Measurements from ENCODE around the gene DLG5.

Gene DLG5, protein sequence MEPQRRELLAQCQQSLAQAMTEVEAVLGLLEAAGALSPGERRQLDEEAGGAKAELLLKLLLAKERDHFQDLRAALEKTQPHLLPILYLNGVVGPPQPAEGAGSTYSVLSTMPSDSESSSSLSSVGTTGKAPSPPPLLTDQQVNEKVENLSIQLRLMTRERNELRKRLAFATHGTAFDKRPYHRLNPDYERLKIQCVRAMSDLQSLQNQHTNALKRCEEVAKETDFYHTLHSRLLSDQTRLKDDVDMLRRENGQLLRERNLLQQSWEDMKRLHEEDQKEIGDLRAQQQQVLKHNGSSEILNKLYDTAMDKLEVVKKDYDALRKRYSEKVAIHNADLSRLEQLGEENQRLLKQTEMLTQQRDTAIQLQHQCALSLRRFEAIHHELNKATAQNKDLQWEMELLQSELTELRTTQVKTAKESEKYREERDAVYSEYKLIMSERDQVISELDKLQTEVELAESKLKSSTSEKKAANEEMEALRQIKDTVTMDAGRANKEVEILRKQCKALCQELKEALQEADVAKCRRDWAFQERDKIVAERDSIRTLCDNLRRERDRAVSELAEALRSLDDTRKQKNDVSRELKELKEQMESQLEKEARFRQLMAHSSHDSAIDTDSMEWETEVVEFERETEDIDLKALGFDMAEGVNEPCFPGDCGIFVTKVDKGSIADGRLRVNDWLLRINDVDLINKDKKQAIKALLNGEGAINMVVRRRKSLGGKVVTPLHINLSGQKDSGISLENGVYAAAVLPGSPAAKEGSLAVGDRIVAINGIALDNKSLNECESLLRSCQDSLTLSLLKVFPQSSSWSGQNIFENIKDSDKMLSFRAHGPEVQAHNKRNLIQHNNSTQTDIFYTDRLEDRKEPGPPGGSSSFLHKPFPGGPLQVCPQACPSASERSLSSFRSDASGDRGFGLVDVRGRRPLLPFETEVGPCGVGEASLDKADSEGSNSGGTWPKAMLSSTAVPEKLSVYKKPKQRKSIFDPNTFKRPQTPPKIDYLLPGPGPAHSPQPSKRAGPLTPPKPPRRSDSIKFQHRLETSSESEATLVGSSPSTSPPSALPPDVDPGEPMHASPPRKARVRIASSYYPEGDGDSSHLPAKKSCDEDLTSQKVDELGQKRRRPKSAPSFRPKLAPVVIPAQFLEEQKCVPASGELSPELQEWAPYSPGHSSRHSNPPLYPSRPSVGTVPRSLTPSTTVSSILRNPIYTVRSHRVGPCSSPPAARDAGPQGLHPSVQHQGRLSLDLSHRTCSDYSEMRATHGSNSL (N-terminal part only)

DNA sequence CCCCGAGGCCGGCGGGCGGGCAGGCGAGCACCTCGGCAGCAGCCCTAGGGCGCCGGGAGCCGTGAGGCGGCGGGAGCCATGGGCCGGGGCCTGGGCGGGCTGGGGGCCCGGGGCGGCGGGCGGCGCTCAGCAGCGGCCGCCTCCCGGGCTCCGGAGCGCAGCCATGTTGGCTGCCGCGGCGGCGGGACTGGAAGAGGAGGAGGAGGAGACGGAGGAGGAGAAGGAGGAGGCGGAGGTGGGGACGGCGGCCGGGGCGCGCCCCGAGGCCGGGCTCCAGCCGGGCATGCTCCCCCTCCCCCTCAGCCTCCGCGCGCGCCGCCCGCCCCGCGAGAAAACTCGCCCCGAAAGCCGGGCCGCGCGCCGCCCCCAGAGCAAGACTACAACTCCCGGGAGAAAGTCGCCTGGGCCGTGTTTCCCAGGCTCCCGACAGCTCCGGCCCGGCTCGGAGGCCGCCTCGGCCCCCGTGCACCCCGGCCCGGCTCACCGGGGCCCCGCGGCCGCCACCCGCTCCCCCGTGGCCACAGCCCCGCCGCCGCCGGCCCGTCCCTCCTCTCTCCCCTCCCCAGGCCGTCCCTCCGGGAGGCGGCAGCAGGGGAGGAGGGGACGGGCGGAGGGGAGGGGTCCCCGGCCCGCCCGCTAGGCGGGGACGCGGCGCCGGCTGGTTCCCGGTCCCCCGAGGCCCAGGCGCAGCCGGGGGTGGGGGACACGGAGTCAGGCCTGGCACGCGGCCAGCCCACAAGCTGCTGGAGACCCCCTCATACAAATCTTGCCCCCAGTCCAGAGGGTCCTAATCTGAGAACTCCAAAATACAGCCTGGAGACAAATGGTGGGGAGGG is at the start of gene DLG5:
Gene DLG5, minus strand, starts transcription at position 190 of the 836 bp plus-strand sequence. CDS start 235 bp downstream, outside the sequence.
- no peak for DNase-seq

DNA sequence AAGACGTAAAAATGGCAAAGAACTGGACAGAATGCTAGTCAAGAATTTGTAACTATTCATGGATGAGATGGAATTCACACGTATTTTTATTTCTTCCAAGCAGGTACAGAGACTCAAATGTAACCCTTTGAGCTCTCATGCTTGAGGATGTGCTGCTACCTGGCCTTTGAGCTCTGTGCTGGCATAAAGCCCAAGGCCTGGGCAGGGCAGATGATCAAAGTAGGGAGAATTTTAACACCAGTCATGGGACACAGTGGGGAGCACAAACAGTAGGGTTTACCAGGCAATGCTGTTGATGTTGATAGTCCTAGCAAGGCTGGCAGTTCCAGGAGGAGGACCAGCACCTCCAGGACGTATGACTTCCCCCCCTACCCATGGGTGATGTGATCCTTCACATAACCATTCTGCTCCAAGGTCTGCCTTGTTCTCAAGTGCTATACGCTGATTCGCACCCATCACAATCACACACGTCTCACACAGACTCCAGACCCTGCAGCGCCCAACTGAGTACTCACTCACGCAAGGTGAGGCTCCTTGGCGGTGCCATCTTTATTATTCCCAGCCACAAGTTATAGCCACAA is 48.6 kb upstream of the DLG5 start:
- no peak for DNase-seq

DNA sequence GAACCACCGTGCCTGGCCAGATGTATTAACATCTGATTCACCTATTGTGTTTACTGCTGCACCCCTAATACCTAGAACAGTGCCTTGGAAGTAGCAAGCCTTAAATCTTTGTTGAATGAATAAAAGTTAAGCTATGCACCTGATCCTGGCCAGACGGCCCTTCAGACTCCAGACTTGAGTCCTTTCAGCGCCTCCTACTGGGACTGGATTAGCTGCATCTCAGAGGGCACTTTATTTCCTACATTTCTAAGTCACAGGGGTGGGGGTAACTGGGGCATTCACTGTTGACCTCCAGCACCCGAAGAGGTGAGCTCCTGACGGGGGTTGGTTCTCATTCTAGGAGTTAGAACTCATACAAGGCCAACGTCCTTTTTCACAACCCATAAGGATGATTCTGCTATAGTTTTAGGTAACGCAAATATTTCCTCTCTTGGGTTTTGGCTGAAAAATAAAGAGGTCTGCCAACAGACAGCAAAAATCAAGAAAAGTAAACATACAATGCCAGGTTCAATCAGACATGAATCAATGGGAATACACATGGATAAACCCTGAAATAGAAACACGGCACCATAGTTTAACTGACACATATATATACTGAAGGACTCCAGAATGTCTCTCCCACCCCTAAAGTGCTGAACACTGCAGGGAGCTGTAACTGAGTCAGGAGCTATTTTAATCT is 48.0 kb upstream of the DLG5 start:
- DNase-seq, result no peak

DNA sequence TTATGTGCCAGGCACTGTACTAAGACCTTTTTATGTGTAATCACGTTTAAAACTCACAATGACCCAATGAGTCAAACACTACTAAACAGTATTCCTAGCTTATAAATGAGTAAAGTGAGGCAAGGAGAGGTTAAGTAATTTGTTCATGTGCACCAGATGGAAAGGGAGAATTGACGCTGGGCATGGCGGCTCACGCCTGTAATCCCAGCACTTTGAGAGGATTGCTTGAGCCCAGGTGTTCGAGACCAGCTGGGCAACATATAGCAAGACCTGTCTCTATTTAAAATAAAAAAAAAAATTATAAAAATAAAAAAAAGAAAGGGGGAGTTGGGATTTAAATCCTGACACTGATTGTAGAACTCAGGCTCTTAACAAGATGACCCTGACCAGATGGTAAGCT is 46.7 kb upstream of the DLG5 start:
- no peak for DNase-seq

DNA sequence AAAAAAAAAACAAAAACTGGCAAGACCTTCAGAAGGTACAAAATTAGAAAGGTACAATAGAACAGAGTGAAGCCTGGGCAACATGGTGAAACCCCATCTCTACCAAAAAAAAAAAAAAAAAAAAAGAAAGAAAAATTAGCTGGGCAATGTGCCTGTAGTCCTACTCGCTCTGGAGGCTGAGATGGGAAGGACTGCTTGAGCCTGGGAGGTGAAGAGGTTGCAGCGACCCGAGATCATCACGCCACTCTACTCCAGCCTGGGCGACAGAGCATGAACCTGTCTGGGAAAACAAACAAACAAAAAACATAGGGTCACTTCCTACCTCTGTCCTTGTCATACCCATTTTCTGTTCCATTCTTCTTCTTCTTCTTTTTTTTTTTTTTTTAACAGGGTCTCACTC is 45.6 kb upstream of the DLG5 start:
- no peak for DNase-seq

DNA sequence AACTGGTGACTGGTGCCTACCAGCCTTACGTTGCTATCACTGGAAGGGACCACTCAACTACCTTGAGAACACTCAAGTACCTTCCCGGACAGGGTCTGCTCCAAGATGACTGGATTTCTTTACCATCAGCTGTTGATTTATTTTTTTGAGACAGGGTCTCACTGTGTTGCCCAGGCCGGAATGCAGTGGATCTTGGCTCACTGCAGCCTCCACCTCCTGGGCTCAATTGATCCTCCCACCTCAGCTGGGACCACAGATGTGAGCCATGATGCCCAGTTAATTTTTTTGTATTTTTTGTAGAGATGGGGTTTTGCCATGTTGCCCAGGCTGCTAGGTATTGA is 45.2 kb upstream of the DLG5 start:
- DNase-seq, result no peak

DNA sequence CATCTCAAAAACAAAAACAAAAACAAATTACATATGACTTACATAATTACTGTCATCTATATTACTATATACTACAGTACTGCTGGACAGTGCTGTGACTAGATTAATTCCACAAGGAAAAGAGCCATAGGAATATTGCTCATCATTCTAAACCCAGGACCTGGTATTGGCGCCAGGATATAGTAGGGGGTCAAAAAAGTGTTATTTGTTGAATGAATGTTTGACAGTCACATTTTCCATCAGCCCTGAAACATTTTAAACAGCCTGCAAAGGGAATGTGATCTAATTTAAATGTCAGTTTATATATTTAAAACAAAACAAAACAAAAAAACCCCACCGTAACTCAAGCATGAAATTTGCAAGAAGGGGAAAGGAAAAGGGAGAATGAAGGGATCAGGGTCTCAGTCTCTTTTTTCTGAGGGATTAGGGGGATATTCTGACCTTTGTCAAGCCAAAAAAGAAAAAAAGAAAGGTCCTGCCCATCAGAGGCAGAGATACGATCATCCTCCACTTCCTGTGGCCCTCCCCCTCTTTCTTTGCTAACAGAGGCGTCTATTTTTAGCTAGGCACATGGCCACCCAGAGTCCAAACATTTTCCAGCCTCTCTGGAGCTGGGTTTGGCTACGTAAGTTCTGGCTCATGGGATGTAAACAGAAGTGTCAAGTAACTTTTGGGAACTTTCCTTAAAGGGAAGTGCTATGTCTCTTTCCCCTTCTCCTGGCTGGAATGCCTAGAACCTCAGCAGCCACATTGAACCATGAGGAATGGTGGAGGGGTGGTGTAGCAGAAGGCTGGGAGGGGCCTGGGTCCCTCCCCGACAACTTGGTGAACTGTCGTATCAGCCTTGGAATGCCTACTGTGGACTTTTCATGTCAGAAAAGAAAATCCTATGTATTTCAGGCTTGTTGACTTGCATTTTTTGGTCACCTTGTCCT is 44.6 kb upstream of the DLG5 start:
- DNase-seq, result no peak

DNA sequence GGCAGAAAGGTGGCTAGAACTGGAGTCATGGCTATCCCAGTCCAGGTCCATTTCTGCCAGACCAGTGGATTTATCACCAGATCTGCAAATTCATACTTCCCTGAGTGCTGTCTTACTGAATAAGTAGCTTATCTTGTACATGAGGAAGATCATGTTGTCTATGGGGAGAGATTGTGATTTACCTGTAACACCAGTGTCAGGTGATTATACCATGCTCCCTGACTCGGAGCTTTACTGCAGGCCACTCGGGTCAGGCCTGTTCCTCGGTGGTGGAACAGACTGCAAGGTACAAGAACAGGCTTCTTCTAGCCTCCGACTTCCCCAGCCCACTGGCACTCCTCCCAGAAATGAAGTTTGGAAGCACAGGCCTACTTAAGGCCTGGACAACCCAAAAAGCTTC is 42.6 kb upstream of the DLG5 start:
- no peak for DNase-seq

DNA sequence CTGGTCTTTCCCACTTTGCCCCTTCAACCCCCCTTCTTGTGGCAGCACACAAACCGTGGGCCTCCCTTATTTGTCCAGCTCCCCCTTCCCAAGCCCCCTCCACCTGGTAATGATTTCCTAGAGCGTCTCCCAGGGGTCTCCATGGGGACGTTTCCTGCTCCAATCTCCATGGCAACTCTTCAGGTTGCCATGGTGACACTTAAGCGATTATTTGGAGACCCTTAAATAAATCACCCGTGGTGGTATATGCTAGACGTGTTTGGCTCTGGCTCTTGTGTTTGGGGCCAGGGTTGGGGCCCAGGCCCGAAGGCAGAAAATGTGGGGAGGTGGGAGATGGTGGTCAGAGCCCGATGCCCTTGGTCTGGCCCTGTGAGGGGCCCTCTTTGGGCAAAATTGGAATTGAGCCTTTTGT is 41.1 kb upstream of the DLG5 start:
- DNase-seq, result no peak

DNA sequence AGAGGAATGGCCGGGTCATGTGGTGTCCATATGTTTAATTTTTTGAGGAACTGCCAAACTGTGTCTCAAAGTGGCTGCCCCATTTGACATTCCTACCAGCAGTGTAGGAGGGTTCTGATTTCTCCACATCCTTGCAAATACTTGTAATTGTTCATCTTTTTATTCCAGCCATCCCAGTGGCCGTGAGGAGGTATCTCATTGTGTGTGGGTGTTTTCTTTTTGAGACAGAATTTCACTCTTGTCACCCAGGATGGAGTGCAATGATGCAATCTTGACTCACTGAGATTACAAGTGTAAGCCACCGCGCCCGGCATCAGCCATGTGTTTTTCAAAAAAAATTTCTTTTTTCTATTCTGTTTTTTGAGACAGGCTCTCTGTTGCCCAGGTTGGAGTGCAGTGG is 38.7 kb upstream of the DLG5 start:
- peak; percentile 42 for DNase-seq

DNA sequence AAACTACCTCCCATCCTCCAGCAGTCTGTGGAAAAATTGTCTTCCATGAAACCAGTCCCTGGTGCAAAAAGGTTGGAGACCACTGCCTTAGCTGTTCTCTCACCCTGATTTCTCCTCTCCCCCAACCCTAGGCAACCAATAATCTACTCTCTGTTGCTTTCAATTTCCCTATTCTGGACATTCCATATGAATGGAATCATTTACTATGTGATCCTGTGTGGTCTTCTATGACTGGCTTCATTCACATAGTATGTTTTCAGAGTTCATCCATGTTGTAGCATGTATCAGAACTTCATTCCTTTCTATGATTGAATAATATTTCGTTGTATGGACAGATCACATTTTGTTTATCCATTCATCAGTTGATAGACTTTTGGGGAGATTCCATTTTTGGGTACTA is 38.3 kb upstream of the DLG5 start:
- DNase-seq, result no peak

DNA sequence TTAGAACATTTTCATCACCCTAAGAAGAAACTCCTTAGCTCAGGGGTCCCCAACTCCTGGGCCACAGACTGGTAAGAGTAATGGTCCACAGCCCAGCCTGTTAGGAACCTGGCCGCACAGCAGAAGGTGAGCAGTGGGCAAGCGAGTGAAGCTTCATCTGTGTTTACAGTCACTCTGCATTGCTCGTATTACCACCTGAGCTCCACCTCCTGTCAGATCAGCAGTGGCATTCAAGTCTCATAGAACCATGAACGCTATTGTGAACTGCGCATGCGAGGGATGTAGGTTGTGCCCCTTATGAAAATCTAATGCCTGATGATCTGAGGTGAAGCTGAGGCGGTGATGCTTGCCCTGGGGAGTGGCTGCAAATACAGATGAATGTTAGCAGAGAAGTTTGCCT is 37.3 kb upstream of the DLG5 start:
- no peak for DNase-seq

DNA sequence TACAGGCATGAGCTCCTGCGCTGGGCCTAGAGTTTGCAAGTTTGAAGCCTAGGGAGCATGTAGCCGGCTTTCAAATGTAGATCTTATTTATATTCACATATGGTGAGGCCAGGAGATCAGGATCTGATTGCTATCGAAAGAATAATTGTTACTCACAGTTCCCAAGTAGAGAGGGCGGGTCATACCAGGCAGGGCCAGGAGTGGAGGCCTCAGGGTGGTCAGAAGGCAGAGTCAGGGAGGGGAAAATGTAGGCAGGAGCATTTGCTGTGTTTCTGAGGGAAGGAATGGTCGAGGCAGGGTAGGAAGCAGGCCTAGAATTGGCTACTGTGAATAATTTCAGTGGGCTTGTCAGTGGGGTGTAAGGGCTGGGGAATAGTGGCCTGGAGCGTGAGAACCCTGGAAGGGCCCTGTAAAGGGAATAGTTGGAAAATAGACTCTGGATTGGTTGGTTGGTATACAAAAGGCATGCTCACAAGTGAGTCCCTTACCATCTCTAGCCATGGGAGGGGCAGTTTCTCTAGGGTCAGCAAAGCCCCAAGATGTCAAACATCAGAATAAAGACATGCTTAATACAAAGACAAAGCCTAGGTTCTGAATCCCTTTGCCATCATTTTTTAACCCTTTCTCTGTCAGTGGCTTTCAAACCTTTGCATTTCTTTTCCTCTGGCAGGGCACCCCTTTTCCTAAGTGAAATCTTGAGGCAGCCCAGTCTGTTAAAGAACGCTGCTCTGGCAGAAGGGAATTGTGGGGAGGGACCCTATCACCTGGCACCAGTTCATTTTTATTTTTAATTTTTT is 36.0 kb upstream of the DLG5 start:
- no peak for DNase-seq

DNA sequence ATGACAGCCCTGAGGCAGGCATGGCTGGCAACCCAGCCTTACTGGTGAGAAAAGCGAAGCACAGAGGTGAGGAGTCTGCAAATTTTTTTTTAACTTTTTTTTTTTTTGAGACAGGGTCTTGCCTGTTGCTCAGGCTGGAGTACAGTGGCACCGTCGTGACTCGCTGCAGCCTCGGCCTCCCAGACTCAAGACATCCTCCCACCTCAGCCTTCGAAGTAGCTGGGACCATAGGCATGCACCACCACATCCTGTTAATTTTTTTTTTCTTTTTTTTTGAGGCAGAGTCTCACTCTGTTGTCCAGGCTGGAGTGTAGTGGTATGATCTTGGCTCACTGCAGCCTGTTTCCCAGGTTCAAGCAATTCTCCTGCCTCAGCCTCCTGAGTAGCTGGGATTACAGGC is 35.1 kb upstream of the DLG5 start:
- no peak for DNase-seq

DNA sequence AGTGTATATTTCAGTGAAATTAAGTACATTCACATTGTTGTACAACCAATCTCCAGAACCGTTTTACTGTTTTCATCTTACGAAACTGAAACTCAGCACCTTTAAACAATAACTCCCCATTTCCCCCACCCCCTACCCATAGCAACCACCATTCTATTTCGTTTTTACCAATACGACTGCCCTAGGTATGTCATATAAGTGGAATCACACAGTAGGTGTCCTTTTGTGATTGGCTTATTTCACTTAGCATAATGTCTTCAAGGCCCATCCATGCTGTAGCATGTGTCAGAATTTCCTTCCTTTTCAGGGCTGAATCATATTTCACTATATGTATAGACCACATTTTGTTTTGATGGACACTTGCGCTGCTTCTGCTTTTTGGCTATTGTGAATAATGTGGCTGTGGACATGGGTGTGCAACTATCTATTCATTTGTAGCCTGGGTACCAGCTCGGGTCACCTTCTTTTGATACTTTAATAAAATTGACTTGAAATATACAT is 34.3 kb upstream of the DLG5 start:
- DNase-seq, result no peak

DNA sequence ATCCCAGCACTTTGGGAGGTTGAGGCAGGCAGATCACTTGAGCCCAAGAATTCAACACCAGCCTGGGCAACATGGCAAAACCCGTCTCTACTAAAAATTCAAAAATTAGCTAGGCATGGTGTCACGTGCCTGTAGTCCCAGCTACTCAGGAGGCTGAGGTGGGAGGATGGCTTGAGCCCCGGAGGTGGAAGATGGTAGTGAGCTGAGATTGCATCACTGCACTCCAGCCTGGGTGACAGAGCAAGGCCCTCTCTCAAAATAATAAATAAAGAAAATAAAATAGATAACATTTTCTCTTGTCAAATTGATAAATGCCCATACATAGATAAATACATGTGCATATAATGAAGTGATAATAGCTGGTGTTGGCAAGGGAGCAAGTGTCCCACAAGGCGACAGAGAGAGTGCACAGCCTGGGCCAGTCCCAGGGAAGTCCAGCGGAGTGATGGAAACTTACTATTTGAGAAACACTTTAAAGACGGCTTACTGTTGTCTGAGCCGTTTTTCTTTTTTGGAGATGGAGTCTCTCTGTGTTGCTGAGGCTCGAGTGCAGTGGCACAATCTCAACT is 33.4 kb upstream of the DLG5 start:
- DNase-seq, result no peak

DNA sequence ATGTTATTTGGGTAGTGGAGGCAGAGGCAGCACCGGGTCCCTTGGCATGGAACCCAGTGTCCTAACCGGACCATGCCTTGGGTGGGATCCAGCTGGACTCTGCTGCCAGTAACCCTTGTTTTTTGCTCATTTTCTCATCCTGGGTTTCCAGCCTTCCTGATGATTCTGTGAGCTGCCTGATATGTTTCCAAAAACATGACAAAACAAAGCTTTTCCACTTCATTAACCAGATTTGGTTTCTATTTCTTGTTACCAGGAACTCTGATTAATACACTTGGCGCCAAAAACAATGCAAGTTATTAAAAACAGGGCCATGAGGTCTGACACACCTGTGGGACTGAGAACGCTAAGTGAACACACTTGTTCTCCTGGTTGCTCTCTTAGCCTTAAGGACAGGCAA is 32.8 kb upstream of the DLG5 start:
- no peak for DNase-seq

DNA sequence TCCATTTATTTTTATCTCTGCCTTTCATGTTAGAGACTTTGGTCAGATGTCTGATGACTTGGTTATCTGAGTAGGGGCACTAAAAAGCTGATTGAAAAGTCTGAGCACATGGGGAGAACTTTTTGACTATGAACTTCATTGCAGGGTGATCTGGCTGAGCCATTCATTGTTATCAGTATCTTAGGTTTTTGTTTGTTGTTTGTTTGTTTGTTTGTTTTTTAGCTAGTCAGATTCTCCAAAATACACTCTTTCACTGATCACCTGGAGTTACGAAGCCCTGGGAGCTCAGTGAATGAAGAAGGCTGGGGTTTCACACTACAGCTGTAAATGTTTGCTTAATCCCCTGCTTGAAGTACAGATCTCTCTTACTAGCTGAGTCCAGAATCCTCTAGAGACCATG is 28.6 kb upstream of the DLG5 start:
- no peak for DNase-seq

DNA sequence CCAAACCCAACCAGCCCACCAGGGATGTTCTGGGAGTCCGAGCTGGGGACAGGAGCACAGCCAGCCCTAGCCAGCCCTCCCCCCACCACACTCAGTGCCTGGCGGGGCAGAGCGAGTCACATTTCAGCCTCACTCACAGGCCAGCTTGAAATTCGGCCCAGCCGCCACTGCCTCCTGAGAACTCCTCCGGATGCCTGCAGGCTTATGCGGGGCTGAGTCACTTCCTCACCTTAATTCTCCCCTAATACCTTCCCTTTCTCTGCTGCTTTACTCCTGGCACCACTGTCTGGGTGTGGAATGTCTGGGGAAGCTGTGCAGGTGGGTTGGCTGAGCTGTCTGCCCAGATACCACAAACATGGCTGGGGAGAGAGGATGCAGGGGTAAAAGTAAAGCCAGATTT is 22.6 kb upstream of the DLG5 start:
- no peak for DNase-seq
